ENCODE measurements around the gene OR51D1.

Gene OR51D1

DNA sequence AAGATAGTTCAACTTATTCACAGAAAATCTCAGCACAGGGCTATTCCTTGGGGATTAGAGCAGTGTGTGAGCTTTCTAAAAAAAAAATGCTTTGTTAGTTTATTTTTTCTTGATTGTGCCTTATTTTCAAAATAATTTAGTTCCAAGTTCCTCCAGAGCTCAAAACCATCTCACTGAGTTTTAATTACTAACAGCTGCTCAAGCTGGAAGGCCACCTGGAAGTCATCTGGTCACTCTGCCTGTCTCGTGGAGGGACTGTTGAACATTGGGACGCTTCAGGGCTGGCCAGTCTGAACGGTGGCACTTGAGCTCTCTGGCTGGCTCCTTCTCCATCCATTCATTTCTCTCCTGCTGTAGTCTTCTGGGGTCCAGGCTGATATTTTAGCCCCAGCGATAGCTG lies 10.5 kb downstream of the OR51D1 start:
- DNase-seq, result no peak

DNA sequence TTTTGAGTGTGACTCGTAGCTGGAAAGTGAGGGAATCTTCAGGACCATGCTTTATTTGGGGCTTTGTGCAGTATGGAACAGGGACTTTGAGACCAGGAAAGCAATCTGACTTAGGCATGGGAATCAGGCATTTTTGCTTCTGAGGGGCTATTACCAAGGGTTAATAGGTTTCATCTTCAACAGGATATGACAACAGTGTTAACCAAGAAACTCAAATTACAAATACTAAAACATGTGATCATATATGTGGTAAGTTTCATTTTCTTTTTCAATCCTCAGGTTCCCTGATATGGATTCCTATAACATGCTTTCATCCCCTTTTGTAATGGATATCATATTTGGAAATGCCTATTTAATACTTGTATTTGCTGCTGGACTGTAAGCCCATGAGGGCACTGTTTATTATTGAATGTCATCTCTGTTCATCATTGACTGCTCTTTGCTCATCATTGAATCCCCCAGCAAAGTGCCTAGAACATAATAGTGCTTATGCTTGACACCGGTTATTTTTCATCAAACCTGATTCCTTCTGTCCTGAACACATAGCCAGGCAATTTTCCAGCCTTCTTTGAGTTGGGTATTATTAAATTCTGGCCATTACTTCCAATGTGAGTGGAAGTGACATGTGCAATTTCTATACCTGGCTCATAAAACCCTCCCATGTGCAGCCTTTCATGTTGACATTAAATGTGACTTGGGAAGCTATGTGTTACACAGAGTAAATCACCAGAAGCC lies 17.5 kb downstream of the OR51D1 start:
- DNase-seq, result no peak

DNA sequence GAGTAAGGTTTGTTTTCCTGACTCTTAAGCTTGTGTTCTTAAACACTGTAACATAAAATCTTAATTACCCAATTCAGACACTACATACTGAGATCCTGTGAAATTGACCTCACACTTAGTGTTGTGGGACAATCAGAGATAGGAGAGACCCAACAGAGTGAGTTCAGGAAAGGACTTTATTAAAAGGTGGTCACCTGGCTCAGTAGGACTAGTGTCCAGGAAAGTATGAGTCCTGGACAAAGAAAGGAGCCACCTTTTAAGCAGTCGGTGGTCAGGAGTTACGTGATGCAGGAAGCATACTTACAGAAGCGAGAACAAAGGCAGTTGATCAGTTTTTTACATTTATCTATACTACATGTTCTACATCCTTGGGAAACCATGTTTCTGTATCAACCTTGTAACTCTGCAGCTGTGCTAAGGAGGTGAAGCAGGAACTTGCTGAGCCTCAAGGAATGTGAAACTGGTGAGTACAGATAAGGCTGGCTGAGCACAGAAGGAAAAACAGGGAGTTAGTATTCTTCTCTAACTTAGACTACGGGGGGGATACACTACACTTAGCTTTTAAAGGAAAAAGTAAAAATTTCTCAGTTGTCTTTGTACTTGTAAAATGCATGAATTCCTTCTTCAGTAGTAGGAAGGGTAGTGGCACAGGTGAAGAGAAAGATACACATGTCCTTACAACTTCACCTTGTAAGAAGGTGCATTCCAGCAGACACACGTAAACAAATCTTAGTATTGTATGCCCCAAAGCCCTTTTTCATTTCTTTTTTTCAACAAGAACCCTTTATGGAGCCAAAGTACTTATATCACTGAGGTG lies 21.6 kb downstream of the OR51D1 start:
- DNase-seq, result no peak

- DNase-seq, result no peak
Observed at GRCh38 chr11:4662876-4663275, 25.6 kb downstream of the OR51D1 start.

- DNase-seq, result no peak
Observed at GRCh38 chr11:4664183-4664582, 26.9 kb downstream of the OR51D1 start.

DNA sequence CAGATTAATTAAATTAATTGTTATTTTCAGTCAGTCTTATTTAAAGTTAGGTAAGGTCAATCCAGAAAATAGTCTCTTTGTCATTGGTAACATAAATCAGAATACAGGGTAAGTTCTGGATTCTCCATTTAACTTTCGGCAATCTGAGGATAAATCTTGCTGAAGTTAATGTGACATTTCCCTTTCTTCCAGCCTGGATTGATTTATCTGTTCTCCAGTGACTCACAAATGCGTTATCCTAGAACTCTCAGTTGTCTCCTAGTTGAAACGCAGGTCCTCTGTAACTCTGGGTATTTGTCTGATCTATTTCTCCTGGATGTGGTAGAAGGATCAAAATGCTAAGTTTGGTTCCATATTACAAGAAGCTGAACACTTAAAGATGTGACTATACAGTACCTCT lies 27.5 kb downstream of the OR51D1 start:
- no peak for DNase-seq

GRCh38 chr11:4665424-4665823 lies 28.1 kb downstream of the OR51D1 start:
- no peak for DNase-seq

- DNase-seq, result no peak
Observed at GRCh38 chr11:4671741-4672140, 34.5 kb downstream of the OR51D1 start.

DNA sequence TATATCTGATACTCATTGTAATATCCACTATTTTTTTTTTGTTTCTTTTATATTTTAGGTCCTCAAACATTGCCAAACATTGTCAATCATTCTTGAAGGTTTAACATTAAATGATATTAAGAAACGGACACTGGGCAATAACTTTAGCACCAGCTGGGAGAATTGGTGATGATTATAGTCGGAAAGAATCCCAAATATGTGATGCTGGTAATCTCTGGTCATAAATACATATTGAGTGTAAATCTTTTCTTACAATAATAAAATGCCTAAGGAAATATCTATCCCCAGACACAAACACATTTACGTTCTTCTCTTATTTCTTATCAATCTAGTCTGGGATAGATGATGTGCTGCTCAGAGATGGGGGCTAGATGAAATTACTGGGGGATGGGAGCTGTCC lies 35.2 kb downstream of the OR51D1 start:
- DNase-seq, result no peak

DNA sequence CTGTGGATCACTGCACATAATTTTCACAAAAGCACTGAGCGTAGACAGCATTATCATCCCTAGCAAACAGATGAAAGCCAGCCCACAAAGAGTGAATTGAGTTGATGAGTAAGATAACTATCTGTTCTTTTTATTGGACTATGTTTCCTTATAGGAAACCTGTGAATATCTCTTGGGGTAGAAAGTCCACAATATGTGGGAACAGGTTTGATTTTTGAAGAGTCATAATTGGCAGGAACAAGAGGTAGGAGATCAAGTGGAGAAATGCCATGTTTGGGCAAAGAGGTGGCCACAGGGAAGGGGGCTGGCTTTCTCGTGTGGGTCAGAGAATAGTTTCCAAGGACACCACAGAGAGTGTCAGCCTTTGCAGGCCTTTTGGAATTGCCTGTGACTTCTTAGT lies 36.5 kb downstream of the OR51D1 start:
- no peak for DNase-seq

DNA sequence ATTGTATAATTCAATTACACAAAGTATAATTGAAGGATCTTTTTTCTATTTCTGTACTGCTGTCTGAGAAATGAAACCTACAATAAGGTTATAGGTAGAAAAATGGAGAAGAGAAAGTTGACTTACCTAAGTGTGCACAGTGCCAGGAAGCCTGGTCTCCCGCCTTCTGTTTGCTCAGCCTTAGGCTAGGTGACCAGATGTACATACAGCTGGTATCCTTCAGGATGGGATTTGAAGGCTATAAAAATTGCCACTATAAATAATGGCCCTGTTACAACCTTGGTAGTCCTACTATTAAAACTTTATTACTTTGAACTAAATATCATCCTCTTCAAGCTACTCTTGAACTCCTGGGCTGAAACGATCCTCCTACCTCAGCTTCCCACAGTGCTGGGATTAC lies 40.7 kb downstream of the OR51D1 start:
- DNase-seq, result no peak

DNA sequence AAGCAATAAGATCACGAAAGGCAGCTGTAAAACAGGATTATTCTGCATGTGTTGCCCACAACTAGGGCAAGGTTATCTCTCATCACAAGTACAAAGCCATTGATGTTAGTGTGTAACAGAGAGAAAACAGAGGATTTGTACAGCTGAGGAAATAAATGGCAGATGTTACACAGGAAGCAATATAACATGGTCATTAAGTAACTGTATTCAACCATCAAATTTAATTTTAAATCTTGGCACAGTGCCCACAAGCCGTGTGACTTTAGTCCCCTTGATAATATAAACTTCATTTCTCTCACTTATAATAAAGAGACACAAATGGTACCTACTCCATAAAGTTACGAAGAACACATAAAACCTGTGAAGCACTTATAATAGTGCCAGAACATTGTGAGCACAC lies 43.1 kb downstream of the OR51D1 start:
- DNase-seq, result no peak

- DNase-seq, result no peak
Observed at GRCh38 chr11:4682623-4683419, 45.5 kb downstream of the OR51D1 start.

DNA sequence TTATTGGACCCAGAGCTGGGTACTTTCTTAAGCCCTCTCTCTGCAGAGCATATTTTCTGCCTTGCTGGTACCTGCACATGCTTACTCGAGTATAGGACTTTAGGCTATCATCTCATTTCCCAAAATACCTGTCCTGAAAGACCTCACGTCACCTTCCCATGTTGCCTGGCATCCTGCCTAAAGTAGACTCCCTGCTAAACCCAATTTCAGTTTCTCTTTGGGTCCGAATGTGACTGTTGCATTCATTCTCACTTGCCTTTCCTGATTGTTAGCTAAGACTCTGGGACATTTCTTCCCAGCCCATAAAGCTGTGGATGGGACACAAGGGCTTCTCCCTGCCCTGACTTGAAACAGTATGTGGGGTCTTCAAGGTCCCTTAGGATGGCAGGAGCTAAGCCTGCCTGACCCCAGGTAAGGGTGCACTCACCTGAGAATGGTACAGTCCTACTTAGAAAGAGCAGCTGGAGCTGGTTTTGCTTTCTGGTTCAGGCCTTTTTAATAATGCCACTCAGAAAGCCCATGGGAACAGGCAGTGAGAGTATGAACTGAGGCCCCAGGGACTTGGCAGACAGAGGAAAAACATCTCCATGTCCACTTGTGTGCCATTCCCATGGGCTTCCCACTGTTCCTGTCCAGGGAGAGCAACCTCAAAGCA lies 47.5 kb downstream of the OR51D1 start:
- DNase-seq, result no peak
